Fibroblast of skin of abdomen (primary cell): ENCODE results near the gene EPHA2.

Source experiments
- DNase-seq: peaks from one replicate; pipeline ENCODE4 v3.0.0-alpha.2; 2013

Gene EPHA2

GRCh38 chr1:16091296-16091695 lies 64.6 kb downstream of the EPHA2 start:
- DNase-seq, result no peak

DNA sequence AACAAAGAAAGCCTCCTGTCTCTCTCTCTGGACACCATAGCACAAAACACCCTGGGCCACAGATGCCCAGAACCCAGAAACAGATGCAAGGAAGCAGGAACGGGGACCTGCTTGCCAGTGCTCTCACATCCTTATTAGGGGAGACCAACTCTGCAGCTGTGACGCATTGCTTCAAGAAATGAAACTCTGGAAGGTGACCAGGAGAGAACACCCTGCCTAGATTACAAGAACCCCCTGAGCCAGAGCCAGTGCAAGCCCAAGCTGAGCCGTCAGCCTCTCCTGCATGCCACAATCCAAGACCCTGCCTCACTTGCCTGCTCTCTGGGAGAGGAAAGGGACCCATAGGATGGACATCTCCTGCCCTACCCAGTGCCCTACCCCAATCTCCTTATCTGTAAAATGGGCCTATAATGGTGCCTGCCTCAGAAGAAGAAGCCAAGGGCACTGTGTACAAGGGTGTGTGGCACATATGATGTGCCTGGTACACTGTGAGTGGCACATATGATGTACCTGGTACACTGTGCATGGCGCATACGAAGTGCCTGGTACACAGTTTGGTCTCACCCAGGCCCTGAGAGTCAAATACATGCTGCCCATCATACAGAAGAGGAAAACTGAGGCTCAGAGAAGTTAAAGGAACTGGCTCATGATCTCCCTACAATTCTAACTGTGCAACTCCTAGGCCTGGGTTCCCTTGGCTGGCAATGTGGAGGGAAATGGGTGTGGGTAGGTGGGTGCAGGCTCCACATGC lies 65.6 kb downstream of the EPHA2 start:
- DNase-seq, result peak; percentile 13

GRCh38 chr1:16088996-16089395 lies 66.9 kb downstream of the EPHA2 start:
- peak; percentile 43 for DNase-seq

- DNase-seq, result no peak
Observed at GRCh38 chr1:16088351-16088911, 67.4 kb downstream of the EPHA2 start.

- no peak for DNase-seq
Observed at GRCh38 chr1:16087733-16088132, 68.1 kb downstream of the EPHA2 start.

GRCh38 chr1:16085522-16085921 lies 70.3 kb downstream of the EPHA2 start:
- DNase-seq, result no peak

GRCh38 chr1:16083486-16083885 lies 72.4 kb downstream of the EPHA2 start:
- DNase-seq, result no peak

DNA sequence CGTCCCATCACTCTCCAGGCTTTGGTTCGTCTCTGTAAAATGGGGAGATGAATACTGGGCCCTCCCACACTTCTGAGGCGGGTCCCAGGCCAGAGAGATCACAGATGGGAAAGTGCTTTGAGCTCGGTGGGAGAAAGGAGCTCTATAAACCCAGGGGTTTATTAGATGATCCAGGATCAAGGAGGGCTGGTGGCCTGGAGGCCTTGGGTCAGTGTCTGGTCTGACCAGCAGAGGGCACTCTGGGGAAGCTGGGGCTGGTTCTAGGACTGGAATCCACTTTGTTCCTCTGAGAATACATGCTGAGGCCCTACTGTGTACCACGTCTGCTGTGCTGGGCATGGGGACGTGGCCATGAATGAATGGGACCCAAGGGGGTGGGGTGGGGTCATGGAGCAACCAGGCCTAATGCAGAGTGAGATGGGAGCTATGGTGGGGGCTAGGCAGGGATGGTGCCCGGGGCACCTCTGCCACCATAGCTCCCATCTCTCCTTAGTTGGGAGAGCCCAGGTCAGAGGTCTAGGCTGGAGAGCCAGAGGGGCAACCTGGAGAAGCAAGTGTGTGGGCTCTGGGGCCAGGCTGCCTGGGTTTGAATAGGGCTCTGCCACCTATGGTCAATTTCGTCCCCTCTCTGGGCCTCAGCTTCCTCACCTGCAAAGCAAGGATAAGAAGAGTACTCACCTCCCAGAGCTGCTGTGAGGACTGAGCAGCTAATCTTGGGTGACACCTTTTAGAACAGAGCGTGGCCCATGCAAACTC lies 73.4 kb downstream of the EPHA2 start:
- DNase-seq, result peak; percentile 52

DNA sequence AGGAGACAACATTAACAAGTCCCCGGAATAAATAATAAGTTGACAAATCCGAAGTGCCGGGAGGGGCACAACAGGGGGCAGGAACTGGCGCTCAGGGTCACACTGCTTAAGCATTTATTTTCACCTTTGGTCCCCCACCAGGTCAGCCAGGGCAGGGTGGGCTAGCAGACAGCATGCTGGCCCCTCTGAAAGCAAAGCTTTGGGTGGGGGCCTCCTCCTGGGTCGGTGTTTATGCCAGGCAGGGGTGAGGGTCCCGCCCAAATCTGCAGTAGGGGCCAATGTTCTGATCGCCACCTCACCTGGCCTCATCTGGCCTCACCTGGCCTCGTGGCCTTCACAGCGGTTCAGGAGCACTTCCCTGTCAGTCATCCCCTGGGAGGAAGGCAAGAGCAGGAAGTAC lies 74.2 kb downstream of the EPHA2 start:
- DNase-seq, result no peak

DNA sequence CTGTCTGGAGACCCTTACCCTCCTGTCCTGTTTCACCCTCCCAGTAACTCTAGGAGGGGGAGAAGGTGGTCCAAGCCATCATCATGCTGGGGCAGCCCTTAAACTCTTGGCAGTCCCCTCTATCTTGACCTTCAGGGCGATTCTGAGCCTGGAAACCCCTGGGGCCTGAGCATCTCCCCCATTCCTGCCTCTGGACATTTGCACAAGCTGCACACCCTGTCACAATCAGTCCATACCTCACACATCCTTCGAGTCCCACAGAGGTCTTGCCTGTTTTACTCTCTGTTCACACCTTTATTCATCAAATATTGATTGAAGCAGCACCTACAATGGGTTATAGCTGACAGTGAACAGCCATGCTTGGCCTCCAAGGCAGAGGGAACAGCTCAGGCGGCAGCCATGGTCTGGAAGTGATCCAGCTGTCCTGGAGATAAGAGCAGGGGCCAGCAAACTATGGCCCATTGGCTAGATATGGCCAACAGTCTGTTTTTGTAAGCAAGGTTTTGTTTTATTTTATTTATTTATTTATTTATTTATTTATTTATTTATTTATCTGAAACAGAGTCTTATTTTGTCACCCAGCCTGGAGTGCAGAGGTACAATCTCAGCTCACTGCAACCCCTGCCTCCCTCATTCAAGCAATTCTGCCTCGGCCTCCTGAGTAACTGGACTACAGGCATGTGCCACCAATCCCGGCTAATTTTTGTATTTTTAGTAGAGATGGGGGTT lies 75.3 kb downstream of the EPHA2 start:
- no peak for DNase-seq

DNA sequence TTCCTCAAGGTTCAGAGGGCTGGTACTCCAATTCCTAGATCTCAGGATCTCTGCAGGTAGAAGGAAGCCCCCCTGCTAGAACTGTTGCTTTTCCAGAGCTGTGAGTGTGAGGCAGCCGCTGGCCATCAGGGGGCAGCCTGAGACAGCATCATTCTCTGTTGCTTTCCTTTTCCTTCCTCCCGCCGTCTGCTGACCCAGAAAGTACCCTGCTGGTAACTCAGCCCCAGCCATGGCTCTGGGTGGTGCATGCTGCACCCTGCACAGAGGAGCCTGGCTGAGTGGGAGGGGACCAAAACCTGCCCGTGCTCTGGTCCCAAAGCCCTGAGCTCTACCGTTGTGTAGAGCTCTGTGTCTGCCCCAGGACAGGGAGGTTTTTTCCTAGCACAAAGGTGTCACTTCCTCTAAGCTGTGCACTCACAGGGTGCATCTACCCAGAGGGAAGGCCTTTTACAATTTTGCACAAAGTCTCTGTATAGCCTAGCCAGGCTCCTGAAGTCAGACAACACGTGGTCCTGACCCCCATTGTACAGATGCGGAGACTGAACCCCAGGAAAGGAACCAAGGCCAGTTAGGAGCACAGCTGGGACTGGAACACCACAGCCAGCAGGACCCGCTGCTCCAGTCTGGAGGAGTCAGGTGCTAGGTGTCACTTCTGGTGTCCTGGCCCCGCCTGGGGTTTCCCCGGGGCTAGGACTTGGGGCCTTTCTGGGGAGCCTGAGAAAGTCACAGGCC lies 76.8 kb downstream of the EPHA2 start:
- DNase-seq, result peak; percentile 66

GRCh38 chr1:16077406-16078245 lies 78.2 kb downstream of the EPHA2 start:
- DNase-seq, result no peak

GRCh38 chr1:16076865-16077238 lies 79.0 kb downstream of the EPHA2 start:
- peak; percentile 57 for DNase-seq

- DNase-seq, result peak; percentile 92
Observed at GRCh38 chr1:16076031-16076864, 79.6 kb downstream of the EPHA2 start.

DNA sequence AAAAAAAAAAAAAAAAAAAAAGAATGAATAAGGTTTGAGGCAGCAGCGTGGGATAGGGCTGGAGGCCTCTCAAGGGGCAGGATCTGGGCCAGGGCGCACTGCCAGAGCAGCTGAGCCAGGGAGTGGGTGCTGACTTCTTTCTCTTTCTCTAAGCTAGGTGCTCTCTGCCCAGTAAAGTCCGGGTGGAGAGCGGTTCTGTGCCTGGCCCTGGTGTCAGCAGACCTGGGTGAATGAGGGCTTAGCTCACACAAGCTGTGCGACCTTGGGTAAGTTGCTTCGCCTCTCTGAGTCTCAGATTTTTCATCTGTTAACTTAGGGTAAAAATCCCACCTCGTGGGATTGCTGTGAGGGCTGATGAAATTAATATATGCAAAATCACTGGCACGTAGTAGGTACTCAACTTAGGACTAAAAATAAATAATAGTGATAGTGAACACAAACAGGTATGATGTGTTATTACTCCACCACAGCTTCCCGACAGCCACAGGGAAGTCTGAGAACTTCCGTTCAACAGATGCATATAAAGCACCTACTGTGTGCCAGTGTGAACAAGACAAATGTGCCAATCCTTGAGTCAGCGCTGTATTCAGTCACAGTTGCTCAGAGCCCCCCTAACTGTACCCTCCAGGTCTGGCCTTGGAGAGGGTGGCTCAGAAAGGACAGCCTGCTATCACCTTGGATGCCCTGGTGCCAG lies 80.4 kb downstream of the EPHA2 start:
- DNase-seq, result peak; percentile 63
